PC-3 (cell line): ENCODE results near the gene QRICH1. TPM values are rescaled to one million over a fixed set of nuclear protein-coding genes. Genes with fewer than 3 reads are reported as not detected.

Experiments used
- ATAC-seq: fragments of 200-7000 bp; cut with Tn5 transposase; 2 replicates; pipeline ENCODE4 v1.9.1; 2020; ENCODE audit warnings: mild to moderate bottlenecking, moderate library complexity
- BruUV-seq: library from RNA; stranded (reverse); fragments of 400-500 nt; replicated peaks from 2 replicates; lab custom pipeline; 2021; lab: Mats Ljungman, UMichigan
- CTCF ChIA-PET: fragments of 300-600 bp; sonication (Branson Sonifier 250); formaldehyde crosslinking; loops from one replicate; lab custom pipeline; 2022; ENCODE audit warnings: antibody characterized with exemption; lab: Charles Lee
- POLR2A ChIA-PET: fragments of 300-600 bp; sonication (Branson Sonifier 250); formaldehyde crosslinking; loops from one replicate; lab custom pipeline; 2022; ENCODE audit warnings: antibody characterized with exemption; ENCODE audit not compliant: unreplicated experiment; lab: Charles Lee
- DNase-seq: peaks from one replicate; pipeline ENCODE4 v3.0.0-alpha.2; 2015
- H2AFZ ChIP-seq: fragments of 300-600 bp; sonication (generic); 2 replicates; pipeline ENCODE4 v1.6.0; 2016; ENCODE audit warnings: antibody characterized with exemption, low read length
- H3F3A ChIP-seq: fragments of 300-600 bp; sonication (generic); one replicate; pipeline ENCODE4 v1.6.0; 2017; ENCODE audit warnings: antibody characterized with exemption, low read length, control low read depth, mild to moderate bottlenecking; ENCODE audit not compliant: unreplicated experiment
- H3K27ac ChIP-seq: fragments of 300-600 bp; sonication (generic); 2 replicates; pipeline ENCODE4 v1.5.1; 2016; ENCODE audit warnings: mild to moderate bottlenecking, low read length
- H3K27me3 ChIP-seq: fragments of 300-600 bp; sonication (generic); 2 replicates; pipeline ENCODE4 v1.6.1; 2016; ENCODE audit warnings: low read length, mixed read lengths
- H3K36me3 ChIP-seq: fragments of 300-600 bp; sonication (generic); 2 replicates; pipeline ENCODE4 v1.6.1; 2016; ENCODE audit warnings: low read depth, mixed run types, low read length, mixed read lengths
- H3K4me1 ChIP-seq: fragments of 300-600 bp; sonication (generic); 2 replicates; pipeline ENCODE4 v1.5.1; 2016; ENCODE audit warnings: low read length; ENCODE audit not compliant: insufficient read depth
- H3K4me2 ChIP-seq: fragments of 300-600 bp; sonication (generic); 2 replicates; pipeline ENCODE4 v1.6.0; 2016; ENCODE audit warnings: low read length
- H3K4me3 ChIP-seq: fragments of 300-600 bp; sonication (generic); 2 replicates; pipeline ENCODE4 v1.5.1; 2016; ENCODE audit warnings: mild to moderate bottlenecking, low read length, mixed read lengths
- H3K79me2 ChIP-seq: fragments of 300-600 bp; sonication (generic); 2 replicates; pipeline ENCODE4 v1.6.1; 2017; ENCODE audit warnings: low read length, mixed read lengths
- H3K9ac ChIP-seq: fragments of 300-600 bp; sonication (generic); 2 replicates; pipeline ENCODE4 v1.6.0; 2016; ENCODE audit warnings: mild to moderate bottlenecking, low read length
- H3K9me2 ChIP-seq: fragments of 300-600 bp; sonication (generic); replicated peaks from 2 replicates; pipeline ENCODE4 v1.6.1; 2016; ENCODE audit warnings: mixed run types, low read length, mixed read lengths
- H3K9me3 ChIP-seq: fragments of 300-600 bp; sonication (generic); 2 replicates; pipeline ENCODE4 v1.6.1; 2016; ENCODE audit warnings: low read length, mixed read lengths
- H4K20me1 ChIP-seq: fragments of 300-600 bp; sonication (generic); 2 replicates; pipeline ENCODE4 v1.6.1; 2016; ENCODE audit warnings: low read length, mixed read lengths
- CTCF ChIP-seq: fragments of 300-600 bp; sonication (generic); conservative IDR thresholded peaks from 2 replicates; pipeline ENCODE4 v1.5.1; 2017; ENCODE audit warnings: antibody characterized with exemption, low read depth, mild to moderate bottlenecking, low read length
- EZH2 ChIP-seq: fragments of 300-600 bp; sonication (generic); IDR thresholded peaks from one replicate; pipeline ENCODE4 v1.6.1; 2017; ENCODE audit warnings: antibody characterized with exemption, mild to moderate bottlenecking, low read length; ENCODE audit not compliant: unreplicated experiment
- EZH2phosphoT487 ChIP-seq: fragments of 300-600 bp; sonication (generic); IDR thresholded peaks from 2 replicates; pipeline ENCODE4 v1.6.1; 2018; ENCODE audit warnings: mild to moderate bottlenecking, antibody characterized with exemption, low read length, borderline replicate concordance
- intact Hi-C: fragments of 100-400 bp; cut with micrococcal nuclease; formaldehyde crosslinking; loops from 2 replicates; pipeline ENCODE4 v1.9.0; 2023
- total RNA-seq: library from RNA; depleted of rRNA; stranded (reverse); fragments of >200 nt; gene quantifications from 2 replicates; pipeline ENCODE4 v1.2.3, GENCODE V29; 2014

Gene QRICH1
- total RNA-seq, 1 experiment from 2014 or later = 90.2 TPM

GRCh38 chr3:49005303-49005680 is 88.6 kb downstream of the QRICH1 start:
- no peak for ATAC-seq
- H3K79me2 ChIP-seq = peaks cover 40% of the 10 kb centered on the region
- no peak overlapping the region for H2AFZ ChIP-seq
- ChIA-PET POLR2A (no interaction called here), CTCF (no interaction called here)
- no peaks in the 10 kb centered on the region for H3K9me3 ChIP-seq
- H3K9me2 ChIP-seq = no peaks in the 10 kb centered on the region
- no peak for DNase-seq
- no peaks in the 10 kb centered on the region for H3F3A ChIP-seq
- intact Hi-C loops = no loop called here
- BruUV-seq = no TSS peak
- peaks cover 2% of the 10 kb centered on the region; the same call in 1 of the 2 replicates for H3K36me3 ChIP-seq
- H3K9ac ChIP-seq = no peak overlapping the region
- peaks cover 17% of the 10 kb centered on the region for H3K4me1 ChIP-seq
- H3K27me3 ChIP-seq = no peaks in the 10 kb centered on the region
- no peak overlapping the region for H3K27ac ChIP-seq
- H3K4me3 ChIP-seq = no peak overlapping the region
- TF ChIP-seq EZH2 = no peak
- TF ChIP-seq CTCF = no peak
- TF ChIP-seq EZH2phosphoT487 = no peak
- H4K20me1 ChIP-seq = peaks cover 8% of the 10 kb centered on the region
- no peak overlapping the region for H3K4me2 ChIP-seq

DNA sequence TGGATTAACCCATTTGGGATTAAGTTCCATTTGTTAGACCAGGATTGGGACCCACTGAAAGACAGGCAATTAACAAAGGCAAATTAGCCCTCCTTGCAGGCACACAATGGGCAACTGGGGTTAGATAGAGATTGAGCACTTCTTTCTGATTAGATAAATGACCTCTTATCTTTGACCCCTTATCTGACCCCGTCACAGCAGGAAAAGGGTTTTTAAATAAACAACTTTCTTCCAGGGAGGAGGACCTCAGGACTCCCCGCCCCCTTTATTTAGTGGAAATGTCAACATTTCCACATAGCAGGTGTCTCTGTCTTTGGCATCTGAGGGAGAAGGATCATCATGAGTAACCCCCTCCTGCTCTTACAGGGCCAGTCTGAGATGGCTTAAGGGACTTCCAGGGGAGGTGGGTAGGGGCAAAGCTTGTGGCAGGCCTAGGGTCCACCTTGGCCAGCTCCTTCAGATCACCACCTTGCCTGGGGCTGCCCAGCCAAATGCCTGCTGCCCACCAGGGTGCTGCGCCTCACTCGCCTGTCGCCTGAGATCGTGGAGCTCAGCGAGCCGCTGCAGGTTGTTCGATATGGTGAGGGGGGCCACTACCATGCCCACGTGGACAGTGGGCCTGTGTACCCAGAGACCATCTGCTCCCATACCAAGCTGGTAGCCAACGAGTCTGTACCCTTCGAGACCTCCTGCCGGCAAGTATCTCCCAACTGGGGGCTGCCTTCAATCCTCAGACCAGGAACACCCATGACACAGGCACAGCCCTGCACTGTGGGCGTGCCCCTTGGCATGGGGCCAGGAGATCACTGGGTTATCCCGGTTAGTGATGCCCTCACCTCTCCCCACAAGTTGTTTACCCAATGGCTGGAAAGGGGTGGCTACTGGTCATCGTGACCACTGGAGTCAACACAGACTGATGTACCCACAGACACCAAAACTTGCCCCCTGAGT is 89.2 kb downstream of the QRICH1 start:
- Histone ChIP-seq H3K9me2 (no peaks in the 10 kb centered on the region), H3K36me3 (peaks cover 2% of the 10 kb centered on the region; the same call in 1 of the 2 replicates), H3K4me2 (no peak overlapping the region), H3K9me3 (no peaks in the 10 kb centered on the region), H2AFZ (no peak overlapping the region), H3K9ac (no peak overlapping the region), H3K27ac (no peak overlapping the region), H3K27me3 (no peaks in the 10 kb centered on the region), H3K4me3 (no peak overlapping the region), H4K20me1 (peaks cover 8% of the 10 kb centered on the region), H3K4me1 (peaks cover 17% of the 10 kb centered on the region), H3K79me2 (peaks cover 34% of the 10 kb centered on the region), H3F3A (no peaks in the 10 kb centered on the region)
- POLR2A ChIA-PET = no interaction called here
- DNase-seq = no peak
- CTCF ChIA-PET = no interaction called here
- intact Hi-C loops = no loop called here
- no peak for ATAC-seq
- no TSS peak for BruUV-seq
- TF ChIP-seq EZH2phosphoT487 (no peak), EZH2 (no peak), CTCF (no peak)

DNA sequence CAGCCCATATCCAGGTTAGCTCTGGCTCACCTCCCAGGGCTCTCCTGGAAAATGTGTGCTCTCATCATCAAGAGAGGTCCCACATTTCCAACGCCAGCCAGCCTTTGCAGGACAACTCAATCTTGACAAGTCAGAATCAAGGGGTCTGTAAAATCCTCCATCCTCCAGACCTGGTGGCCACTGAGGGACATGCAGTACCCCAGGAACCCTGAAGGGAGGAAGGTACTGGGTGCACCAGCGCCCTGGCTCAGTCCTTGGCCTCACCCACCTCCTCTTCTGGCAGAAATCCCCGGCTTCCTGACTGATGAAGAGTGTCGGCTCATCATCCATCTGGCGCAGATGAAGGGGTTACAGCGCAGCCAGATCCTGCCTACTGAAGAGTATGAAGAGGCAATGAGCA is 92.7 kb downstream of the QRICH1 start:
- intact Hi-C loops = no loop called here
- no peaks in the 10 kb centered on the region for H4K20me1 ChIP-seq
- no peaks in the 10 kb centered on the region for H3F3A ChIP-seq
- H3K9ac ChIP-seq = no peak overlapping the region
- H3K4me1 ChIP-seq = peaks cover 3% of the 10 kb centered on the region; the same call in 1 of the 2 replicates
- H3K9me3 ChIP-seq = no peaks in the 10 kb centered on the region
- POLR2A ChIA-PET = no interaction called here
- no peak overlapping the region for H2AFZ ChIP-seq
- TF ChIP-seq EZH2phosphoT487 (no peak), EZH2 (no peak), CTCF (no peak)
- H3K36me3 ChIP-seq = no peaks in the 10 kb centered on the region
- ATAC-seq (no peak), DNase-seq (no peak)
- H3K4me3 ChIP-seq = no peak overlapping the region
- 0 out of 2 replicates have a peak, but pooled peaks cover under 1% of the 10 kb centered on the region for H3K79me2 ChIP-seq
- no peaks in the 10 kb centered on the region for H3K9me2 ChIP-seq
- CTCF ChIA-PET = no interaction called here
- BruUV-seq = no TSS peak
- no peaks in the 10 kb centered on the region for H3K27me3 ChIP-seq
- H3K4me2 ChIP-seq = no peak overlapping the region
- H3K27ac ChIP-seq = no peak overlapping the region
